ENCODE data around the gene SOX10. TPM values are rescaled to one million over a fixed set of nuclear protein-coding genes. Genes with fewer than 3 reads are reported as not detected.

SOX10 gene
- total RNA-seq, 1 experiment from 2014 or later = 2.4 TPM

- Histone ChIP-seq H3K23ac (ENCODE audit: insufficient read length, low read depth, low read length) (no peak overlapping the region), H2AK5ac (ENCODE audit: insufficient read length, low read length) (no peak overlapping the region), H3K23me2 (ENCODE audit: insufficient read length, low read depth, low read length, poor library complexity, severe bottlenecking) (no peaks in the 10 kb centered on the region), H4K91ac (ENCODE audit: insufficient read length, low read depth, low read length) (no peak overlapping the region), H3K56ac (ENCODE audit: insufficient read length, low read depth, low read length) (no peak overlapping the region), H3K27ac (ENCODE audit: insufficient read length, low read depth, low read length) (no peak overlapping the region), H3K4ac (ENCODE audit: low read depth, low read length) (no peak overlapping the region), H3K9ac (ENCODE audit: extremely low read depth, insufficient read length, low read length) (no peak overlapping the region), H3K27me3 (ENCODE audit: insufficient read depth, low read length) (no peaks in the 10 kb centered on the region), H3K18ac (ENCODE audit: insufficient read length, low read depth, low read length) (no peak overlapping the region), H3K9me3 (ENCODE audit: control insufficient read depth, low read depth, low read length) (no peaks in the 10 kb centered on the region), H3K14ac (ENCODE audit: insufficient read depth, low read length) (no peak overlapping the region), H2BK20ac (ENCODE audit: low read depth, low read length, poor library complexity, severe bottlenecking) (no peak overlapping the region), H3K79me1 (ENCODE audit: insufficient read depth, low read depth, low read length, poor library complexity, severe bottlenecking) (no peaks in the 10 kb centered on the region), H3K4me2 (ENCODE audit: insufficient read depth, insufficient read length, low read length) (no peak overlapping the region), H2AFZ (ENCODE audit: low read length) (no peak overlapping the region), H2BK15ac (ENCODE audit: low read depth, low read length) (no peak overlapping the region), H4K20me1 (ENCODE audit: control insufficient read depth, insufficient read depth, insufficient read length) (peaks cover 3% of the 10 kb centered on the region), H3T11ph (ENCODE audit: low read length) (no peak overlapping the region), H2BK5ac (ENCODE audit: insufficient read length, low read length) (no peak overlapping the region), H4K5ac (ENCODE audit: insufficient read length, low read depth, low read length) (no peak overlapping the region), H2BK120ac (ENCODE audit: low read depth, low read length, poor library complexity, severe bottlenecking) (no peak overlapping the region), H2BK12ac (ENCODE audit: insufficient read length, low read depth, low read length) (no peak overlapping the region), H4K8ac (replicated peaks; ENCODE audit: insufficient read length, low read depth, low read length) (no peak overlapping the region), H3K79me2 (ENCODE audit: insufficient read depth, low read length) (no peaks in the 10 kb centered on the region), H3K4me1 (ENCODE audit: insufficient read depth, low read length) (no peaks in the 10 kb centered on the region; the same call in 1 of the 2 replicates)
- no peak overlapping the region for H3K4me3 Mint-ChIP-seq
- H3K4me1 Mint-ChIP-seq = peaks cover 28 to 45% of the 10 kb centered on the region in 2 experiments
- peak overlapping the region in 2 of 3 experiments; percentile 18 to 47; a peak in 1 of 7 replicates for H3K27ac Mint-ChIP-seq
- DNase-seq = no peak
- TF ChIP-seq, protein P1, sequence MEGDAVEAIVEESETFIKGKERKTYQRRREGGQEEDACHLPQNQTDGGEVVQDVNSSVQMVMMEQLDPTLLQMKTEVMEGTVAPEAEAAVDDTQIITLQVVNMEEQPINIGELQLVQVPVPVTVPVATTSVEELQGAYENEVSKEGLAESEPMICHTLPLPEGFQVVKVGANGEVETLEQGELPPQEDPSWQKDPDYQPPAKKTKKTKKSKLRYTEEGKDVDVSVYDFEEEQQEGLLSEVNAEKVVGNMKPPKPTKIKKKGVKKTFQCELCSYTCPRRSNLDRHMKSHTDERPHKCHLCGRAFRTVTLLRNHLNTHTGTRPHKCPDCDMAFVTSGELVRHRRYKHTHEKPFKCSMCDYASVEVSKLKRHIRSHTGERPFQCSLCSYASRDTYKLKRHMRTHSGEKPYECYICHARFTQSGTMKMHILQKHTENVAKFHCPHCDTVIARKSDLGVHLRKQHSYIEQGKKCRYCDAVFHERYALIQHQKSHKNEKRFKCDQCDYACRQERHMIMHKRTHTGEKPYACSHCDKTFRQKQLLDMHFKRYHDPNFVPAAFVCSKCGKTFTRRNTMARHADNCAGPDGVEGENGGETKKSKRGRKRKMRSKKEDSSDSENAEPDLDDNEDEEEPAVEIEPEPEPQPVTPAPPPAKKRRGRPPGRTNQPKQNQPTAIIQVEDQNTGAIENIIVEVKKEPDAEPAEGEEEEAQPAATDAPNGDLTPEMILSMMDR (conservative IDR thresholded peaks at IDR 0.05) = no peak
- no peaks in the 10 kb centered on the region; the same call in 1 of the 2 replicates for H3K27me3 Mint-ChIP-seq (ENCODE audit: low read depth)
- H3K9me3 Mint-ChIP-seq = no peaks in the 10 kb centered on the region
- H3K36me3 Mint-ChIP-seq (ENCODE audit: insufficient read depth in 1 of 3, low read depth in 3 of 3) = peaks cover 0 to 35% (median 19%) of the 10 kb centered on the region in 3 experiments; a peak in 6 of 7 replicates
- no CpG with 5 or more reads among the region's 2 CpGs for WGBS (ENCODE audit: extremely low coverage, insufficient read length, low lambda C conversion rate)
Measured at GRCh38 chr22:37975153-37975552, 9.2 kb downstream of the SOX10 start.

Measured in H9 (cell line).